Ammon's horn (tissue), 1 donor: ENCODE measurements around the gene MARK2.
"Not testable (repeated sequence)": the region's sequence is repeated elsewhere in the genome, so short reads cannot be mapped to it uniquely, and the experiment has no call there.

Experiments used
- DNase-seq: peaks from one replicate; pipeline ENCODE4 v3.0.0-alpha.2; 2016; ENCODE audit warnings: low spot score

The MARK2 gene

DNA sequence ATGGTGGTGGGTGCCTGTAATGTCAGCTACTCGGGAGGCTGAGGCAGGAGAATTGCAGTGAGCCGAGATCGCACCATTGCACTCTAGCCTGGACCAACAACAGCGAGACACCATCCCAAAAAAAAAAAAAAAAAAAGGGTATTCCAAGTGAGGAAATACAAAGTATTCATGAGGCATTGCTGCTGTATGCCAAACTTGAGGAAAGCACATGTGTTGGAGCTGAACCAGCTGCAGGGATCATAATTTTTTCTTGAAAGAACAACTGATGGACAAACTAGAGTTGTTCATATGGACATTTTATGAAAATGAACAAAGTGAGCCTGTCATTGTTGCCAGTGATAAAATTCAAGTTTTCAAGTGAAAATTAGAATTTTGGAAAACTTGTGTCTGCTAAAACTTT lies 15.8 kb downstream of the MARK2 start:
- DNase-seq: no peak

DNA sequence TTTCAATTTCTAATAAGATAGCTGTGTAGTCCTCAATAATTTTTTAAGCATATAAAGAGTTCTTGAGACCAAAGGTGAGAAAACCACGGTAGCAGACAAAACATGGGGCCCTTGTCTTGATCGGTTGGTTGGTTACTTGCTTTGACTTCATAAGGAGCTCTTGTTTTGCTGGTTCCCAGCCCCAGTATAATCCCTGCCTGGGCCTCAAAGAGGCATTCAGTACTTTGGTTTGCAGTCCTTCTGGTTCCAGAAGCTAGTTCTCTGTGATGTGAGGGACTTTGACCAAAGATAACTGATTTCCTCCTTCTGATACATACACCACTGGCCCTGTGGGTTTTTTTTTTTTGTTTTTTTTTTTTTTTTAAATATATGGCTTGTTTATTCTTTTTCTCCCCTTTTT lies 17.1 kb downstream of the MARK2 start:
- no peak for DNase-seq

DNA sequence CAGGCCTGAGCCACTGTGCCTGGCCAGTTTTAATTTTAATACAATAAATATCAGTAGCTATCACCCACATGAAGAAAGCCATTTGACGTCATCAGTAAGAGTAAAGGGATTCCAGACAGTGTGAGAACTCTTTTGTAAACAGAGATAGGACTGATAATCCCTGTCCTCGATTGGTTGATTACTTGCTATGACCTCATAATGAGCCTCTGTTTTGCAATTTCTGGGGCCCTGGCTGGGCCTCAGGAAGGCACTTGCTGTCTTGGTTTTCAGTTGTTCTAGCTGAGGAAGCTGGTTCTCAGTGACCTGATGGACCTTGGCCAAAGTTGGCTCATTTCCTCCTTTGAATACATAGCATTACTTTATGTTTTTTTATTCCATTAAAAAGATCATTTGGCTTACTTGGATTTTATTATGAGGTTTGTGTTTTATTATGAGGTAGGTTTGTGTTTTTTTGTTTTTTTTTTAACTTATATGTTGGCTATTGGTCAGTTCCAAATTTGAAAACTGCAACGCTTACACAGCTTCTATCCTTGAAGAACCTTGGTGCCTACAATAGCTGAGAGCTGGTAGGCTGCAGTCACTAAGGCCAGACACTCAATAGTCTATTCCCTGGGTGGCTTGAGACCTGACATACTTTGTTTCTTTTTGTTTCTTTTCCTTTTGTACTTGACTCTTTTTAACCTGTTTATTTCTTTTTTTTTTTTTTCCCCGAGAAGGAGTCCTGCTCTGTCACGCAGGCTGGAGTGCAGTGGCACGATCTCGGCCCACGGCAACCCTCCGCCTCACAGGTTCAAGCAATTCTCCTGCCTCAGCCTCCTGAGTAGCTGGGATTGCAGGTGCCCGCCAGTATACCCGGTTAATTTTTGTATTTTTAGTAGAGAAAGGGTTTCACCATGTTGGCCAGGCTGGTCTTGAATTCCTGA lies 20.0 kb downstream of the MARK2 start:
- peak; percentile 54 for DNase-seq

DNA sequence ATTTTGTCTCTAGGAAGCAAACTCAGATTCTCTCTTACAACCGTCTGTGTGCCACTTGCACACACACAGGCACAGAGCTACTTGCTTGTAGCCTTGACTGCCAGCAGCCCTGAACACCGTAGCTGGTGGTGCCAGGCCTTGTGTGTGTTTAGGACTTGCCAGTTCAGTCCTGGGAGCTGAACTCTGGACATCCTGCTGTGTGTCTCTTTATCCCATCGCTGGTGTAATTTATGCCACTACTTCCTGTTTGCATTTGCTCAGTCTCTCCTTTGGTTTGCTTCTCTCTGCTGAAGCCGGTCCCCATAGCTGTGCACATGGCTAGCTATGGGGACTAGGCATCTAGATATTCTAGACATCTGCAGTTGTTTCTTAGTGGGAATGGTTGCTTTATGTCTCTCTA lies 24.0 kb downstream of the MARK2 start:
- peak; percentile 43 for DNase-seq

GRCh38 chr11:63863620-63864019 lies 24.7 kb downstream of the MARK2 start:
- DNase-seq: not testable (repeated sequence)

DNA sequence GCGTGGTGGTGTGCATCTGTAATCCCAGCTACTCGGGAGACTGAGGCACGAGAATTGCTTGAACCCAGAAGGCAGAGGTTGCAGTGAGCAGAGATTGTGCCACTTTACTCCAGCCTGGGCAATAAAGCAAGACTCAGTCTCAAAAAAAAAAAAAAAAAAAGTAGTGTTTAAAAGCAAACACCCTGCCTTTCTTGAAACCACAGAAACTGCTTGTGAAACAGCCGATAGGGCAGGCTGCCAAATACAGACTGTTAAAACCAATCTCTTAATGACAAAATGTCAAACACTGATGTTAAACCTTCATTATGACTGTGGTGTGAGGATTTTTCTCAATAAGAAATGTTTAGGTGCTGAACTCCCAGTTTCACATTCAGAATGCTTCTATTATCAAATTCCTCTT lies 27.3 kb downstream of the MARK2 start:
- DNase-seq: peak; percentile 50

DNA sequence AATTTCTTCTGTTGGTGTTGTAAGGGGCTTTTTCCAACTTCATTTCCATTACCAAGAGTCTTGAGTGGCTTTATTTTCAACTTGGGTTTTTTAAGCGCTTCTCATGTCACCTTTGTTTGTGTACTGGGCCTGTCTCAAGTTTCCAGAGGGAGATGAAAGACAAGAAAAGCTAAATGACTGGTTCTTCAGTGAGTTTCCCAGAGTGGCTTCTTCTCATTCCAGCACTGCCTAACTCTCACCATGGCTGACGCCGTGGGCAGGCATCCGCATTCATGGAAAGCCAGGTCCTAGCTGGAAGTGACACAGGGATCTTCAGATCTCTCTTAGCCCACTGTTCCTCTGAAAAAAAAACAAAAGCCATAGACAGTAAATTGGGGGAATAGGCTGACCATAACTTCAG lies 28.6 kb downstream of the MARK2 start:
- no peak for DNase-seq

- no peak for DNase-seq
Observed at GRCh38 chr11:63868399-63869064, 29.6 kb downstream of the MARK2 start.

DNA sequence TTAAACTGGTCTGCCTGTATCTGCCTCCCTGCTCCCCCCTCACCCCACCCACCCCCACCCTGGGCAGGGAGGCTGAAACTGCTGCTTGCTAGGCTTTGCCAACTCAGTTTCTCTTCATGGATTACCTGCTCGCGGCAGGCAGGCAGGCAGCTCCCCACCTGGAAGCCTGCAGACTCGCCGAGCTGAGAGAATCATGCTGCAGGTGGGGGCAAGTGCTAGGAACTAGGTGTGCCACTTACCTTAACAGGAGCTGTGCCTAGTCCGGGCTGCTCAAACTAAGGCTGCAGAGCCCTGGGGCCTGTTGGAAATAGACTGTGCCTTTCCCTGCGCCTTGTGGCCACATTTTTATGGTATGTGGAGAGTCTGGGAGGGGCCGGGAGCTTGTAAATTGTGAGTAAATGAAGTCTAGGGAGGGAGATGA lies 30.3 kb downstream of the MARK2 start:
- DNase-seq: no peak

DNA sequence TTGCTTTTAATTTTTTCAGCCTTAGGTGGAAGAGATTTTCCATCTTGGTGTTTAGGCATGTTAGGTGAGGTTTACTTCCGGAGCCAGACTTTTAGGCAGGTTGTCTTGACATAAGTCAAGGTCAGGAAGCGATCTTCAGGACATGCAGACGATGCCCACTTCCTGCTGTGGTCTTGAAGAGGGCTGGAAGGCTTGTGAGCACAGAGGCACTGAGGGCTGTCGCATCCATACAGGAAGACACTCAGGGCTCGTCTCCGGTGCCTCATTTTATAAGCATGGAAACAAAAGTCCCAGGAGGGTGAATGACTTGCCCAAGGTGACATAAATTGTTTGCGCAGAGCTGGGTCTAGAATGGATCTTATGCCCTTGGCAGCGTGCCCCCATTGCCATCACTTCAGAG lies 30.8 kb downstream of the MARK2 start:
- DNase-seq: no peak

- DNase-seq: no peak
Observed at GRCh38 chr11:63870351-63871140, 31.6 kb downstream of the MARK2 start.

DNA sequence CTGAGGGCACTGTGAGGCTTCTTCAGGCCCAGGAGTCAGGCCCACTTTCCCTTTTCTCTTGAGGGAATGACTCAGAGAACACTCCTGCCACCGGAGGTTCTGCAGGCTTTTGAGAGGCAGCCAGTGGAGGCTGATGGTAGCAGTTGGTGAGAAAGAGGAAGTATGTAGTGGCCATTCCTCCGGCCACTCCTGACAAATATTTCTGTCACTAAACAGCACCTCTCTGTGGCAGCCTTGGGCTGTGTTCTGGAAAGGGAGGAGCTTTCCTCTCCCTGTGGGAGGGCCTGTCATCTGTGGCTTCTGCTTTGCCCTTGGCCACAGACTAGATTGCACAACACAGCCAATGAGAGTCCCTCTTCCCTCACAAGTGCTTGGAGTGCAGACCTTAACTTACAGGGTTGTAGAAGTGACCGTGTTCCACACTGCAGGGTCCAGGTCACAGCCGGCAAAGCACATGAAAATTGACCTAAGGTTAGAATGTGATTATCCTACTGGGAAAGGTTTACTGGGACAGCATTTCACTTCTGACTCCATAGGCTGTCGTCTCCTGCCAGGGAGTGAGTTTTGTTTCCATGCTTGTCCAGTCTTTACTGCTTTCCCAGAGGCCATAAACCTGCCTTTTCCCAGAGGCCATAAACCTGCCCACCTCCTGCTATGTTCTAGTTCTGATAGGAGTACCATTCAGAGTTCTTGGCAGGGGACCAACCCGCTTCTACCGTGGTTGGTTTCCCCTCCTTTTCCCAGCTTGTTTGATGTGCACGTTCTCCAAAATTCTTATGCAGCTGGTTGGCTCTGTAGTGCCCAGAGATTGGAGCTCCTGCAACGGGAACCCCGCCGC lies 33.3 kb downstream of the MARK2 start:
- DNase-seq: peak; percentile 94

DNA sequence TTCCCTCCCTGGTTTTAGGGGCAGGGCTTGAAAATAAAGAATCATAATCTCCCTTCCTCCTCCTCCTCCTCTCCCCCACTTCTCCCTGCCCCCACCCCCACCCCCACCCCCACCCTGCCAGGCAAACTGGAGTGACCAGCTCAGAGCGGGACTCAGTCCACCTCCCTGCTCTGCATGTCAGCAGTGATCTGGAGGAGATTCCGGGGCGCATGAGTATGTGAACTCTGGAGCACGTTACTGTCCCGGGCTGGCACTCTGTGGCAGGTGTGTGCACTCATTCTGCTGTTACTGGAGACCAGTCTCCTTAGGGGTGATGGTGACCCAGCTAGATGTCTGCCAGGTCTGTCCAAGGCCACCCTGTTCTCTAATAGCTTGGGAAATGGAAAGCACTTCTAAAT lies 33.9 kb downstream of the MARK2 start:
- no peak for DNase-seq

DNA sequence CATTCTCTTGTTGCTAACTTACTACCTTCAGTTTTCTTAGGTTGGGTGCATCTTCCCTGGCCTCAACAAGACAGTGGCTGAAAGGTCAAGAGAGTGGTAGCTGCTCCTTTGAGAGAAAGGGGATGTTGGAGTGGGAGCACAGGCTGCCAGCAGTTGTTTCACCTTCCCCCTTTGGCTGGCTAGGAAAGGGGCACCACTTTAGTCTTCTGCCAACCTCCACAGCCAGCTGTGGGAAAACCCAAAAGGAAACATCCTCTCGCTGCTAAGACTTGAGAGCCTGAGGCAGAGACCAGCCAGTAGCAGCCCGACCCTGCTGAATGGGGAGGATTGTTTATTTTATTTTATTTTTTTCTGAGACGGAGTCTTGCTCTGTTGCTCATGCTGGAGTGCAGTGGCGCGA lies 34.4 kb downstream of the MARK2 start:
- no peak for DNase-seq

- DNase-seq: no peak
Observed at GRCh38 chr11:63874511-63874910, 35.6 kb downstream of the MARK2 start.

GRCh38 chr11:63875506-63876065 lies 36.7 kb downstream of the MARK2 start:
- DNase-seq: no peak

GRCh38 chr11:63876616-63877015 lies 37.7 kb downstream of the MARK2 start:
- no peak for DNase-seq

DNA sequence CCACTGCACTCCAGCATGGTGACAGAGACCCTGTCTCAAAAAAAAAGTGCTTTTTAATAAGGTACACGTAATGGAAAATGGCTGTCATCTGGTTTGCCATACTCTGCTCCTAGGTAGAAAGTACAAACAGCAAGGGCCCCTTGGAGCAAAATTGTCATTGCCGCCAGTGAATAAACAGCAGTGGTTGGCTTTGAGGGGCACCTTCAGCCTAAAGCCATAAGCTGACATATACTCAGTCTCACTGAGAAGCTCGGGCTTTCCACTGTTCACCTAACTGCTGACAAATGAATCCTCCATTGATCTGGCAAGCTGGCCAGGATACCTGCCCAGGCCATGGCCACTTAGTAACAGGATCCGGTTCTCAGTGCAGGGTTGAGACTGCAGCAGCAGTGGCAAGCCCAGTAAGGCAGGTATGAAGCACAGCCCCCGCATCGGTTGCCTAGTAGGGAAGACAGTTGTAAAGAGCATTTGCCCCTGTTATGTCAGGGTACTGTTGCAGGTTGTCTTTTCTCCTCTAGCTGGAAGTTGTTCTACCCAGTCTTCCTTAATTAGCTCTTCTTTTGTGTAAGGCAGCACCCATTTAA lies 38.8 kb downstream of the MARK2 start:
- no peak for DNase-seq

DNA sequence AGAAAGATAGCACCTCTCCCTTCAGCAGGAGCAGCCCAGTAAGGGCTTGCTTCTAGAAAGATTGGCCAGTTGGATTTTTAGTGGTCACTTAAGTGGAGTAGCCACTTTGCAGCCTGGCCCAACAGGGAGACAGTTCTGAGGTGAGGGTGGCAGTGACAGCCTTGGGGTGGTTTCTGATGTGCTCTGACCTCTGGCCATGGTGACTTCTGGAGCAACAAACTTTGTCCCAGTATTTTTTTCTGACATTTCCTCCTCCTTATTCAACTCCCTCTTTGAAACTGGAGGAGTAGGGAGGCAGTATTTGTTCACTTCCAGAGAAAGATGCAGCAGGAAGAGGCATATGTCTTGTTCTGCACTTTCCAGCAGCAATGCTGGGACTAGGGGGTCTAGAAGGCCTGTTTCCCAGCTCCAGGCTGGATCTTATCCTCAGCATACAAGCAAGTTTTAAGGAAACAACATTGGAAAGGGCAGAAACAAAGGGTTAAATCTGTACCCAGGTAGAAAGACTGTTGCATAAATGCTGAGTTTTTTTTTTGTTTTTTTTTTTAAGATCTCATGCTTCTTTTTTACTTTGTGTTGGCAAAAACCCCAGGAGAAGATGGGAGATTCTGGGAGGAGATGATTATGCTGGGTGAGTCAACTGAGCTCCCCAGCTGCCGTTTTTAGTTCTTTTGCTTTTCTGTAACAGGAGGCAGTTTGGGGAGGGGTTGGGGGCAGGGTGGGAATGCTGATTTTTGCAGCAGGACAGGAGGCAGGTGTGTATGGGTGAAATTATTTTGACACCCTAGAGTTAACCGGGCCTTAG lies 40.9 kb downstream of the MARK2 start:
- no peak for DNase-seq

DNA sequence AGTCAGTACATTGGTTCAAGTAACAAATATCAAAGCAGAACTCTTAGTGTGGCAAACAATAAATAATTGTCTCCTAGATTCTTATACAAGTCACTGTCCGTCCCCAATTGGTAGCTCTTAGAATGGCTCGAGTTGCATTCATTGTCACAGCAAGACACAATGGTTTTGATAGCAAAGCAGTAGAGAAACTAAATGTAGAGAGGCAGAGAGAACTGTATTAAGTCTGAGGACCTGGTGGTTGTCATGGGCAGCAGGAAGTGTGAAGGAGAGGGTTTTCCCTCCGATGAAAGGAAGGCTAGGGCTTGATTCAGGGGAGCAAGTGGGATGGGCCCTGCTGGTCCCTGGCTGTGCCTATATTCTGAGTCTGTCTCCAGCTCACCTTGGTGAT lies 41.5 kb downstream of the MARK2 start:
- DNase-seq: no peak
